ENCODE results near the gene CNKSR2.

- TF ChIP-seq CTCF (IDR thresholded peaks at IDR 0.05 in 2 of 3, conservative IDR thresholded peaks at IDR 0.05 in 1 of 3; ENCODE audit: control insufficient read depth in 2 of 3, extremely low read depth in 1 of 3, insufficient read depth in 1 of 3, low read depth in 3 of 3, low read length in 3 of 3) (no peak), NR2F1 (conservative IDR thresholded peaks at IDR 0.05) (no peak), JUND (IDR thresholded peaks at IDR 0.05; ENCODE audit: low read depth, low read length) (no peak), CBX3 (IDR thresholded peaks at IDR 0.05; ENCODE audit: borderline replicate concordance, low read depth) (no peak), TCF3 (IDR thresholded peaks at IDR 0.05; ENCODE audit: borderline replicate concordance, insufficient read depth, low read depth, low read length) (no peak), KAT2A (conservative IDR thresholded peaks at IDR 0.05; ENCODE audit: control insufficient read depth, low read depth, low read length) (no peak), SPI1 (IDR thresholded peaks at IDR 0.05; ENCODE audit: borderline replicate concordance, insufficient read depth, low read depth, low read length) (no peak)
These were observed 37.8 kb downstream of the CNKSR2 start for GRCh38 chrX:21412029-21412428.

Data from GM12878 (cell line).